Ishikawa (cell line): ENCODE data around the gene GALK1.

ENCODE experiments used
- CEBPB ChIP-seq: IDR thresholded peaks from 2 replicates; pipeline ENCODE4 v1.6.1; 2012
- EGR1 ChIP-seq: IDR thresholded peaks from 2 replicates; pipeline ENCODE4 v1.6.1; 2012
- EP300 ChIP-seq: IDR thresholded peaks from 2 replicates; pipeline ENCODE4 v1.6.1; 2012; ENCODE audit warnings: borderline replicate concordance
- FOXM1 ChIP-seq: IDR thresholded peaks from 2 replicates; pipeline ENCODE4 v1.6.1; 2012; ENCODE audit warnings: low read depth, borderline replicate concordance
- MAX ChIP-seq: IDR thresholded peaks from 2 replicates; pipeline ENCODE4 v1.6.1; 2012
- NFIC ChIP-seq: IDR thresholded peaks from 2 replicates; pipeline ENCODE4 v1.6.1; 2012
- RAD21 ChIP-seq: IDR thresholded peaks from 2 replicates; pipeline ENCODE4 v1.6.1; 2012; ENCODE audit warnings: low read depth
- REST ChIP-seq: IDR thresholded peaks from 2 replicates; pipeline ENCODE4 v1.6.1; 2012; ENCODE audit warnings: low read depth, mild to moderate bottlenecking
- TAF1 ChIP-seq: IDR thresholded peaks from 2 replicates; pipeline ENCODE4 v1.6.1; 2012; ENCODE audit warnings: low read depth, mild to moderate bottlenecking
- TEAD4 ChIP-seq: IDR thresholded peaks from 2 replicates; pipeline ENCODE4 v1.6.1; 2012
- USF1 ChIP-seq: IDR thresholded peaks from 2 replicates; pipeline ENCODE4 v1.6.1; 2012
- YY1 ChIP-seq: IDR thresholded peaks from 2 replicates; pipeline ENCODE4 v1.6.1; 2012; ENCODE audit warnings: low read depth
- ZBTB7A ChIP-seq: IDR thresholded peaks from 2 replicates; pipeline ENCODE4 v1.6.1; 2012; ENCODE audit warnings: low read depth

- no peak for TF ChIP-seq CEBPB
- TF ChIP-seq EP300: no peak
- no peak for TF ChIP-seq TAF1
- TF ChIP-seq FOXM1: no peak
- TF ChIP-seq EGR1: no peak
- no peak for TF ChIP-seq MAX
- no peak for TF ChIP-seq REST
- no peak for TF ChIP-seq NFIC
- TF ChIP-seq YY1: no peak
- no peak for TF ChIP-seq TEAD4
- no peak for TF ChIP-seq RAD21
- no peak for TF ChIP-seq ZBTB7A
- TF ChIP-seq USF1: no peak
Observed at GRCh38 chr17:75803883-75804282, 38.9 kb upstream of the GALK1 start.
